ENCODE data around the gene DGCR8.

Gene DGCR8

DNA sequence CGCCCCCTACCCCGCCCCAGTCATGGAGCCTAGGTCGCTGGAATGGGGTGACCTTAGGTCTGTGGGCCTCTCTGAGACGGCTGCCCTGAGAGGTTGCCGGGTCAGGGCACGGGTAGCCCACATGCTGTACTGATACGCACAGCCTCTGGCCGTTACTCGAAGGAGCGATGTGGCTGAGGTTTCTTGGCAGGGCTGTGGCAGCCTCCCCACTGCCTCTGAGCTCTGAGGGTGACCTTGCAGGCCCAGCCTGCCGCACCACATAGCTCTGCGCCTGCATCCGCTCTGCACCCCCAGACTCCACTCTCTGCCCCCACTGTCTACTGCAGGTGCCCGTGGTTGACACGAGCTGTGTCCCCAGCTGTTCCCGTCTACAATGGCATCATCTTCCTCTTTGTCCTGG lies 58.8 kb downstream of the DGCR8 start:
- Histone ChIP-seq H3K36me3 (ENCODE audit: control insufficient read depth, insufficient read depth, low read length) (no peaks in the 10 kb centered on the region), H3K9ac (ENCODE audit: low read length) (no peak overlapping the region), H3K9me3 (ENCODE audit: control insufficient read depth, low read length) (no peaks in the 10 kb centered on the region), H3K27me3 (ENCODE audit: control insufficient read depth, insufficient read depth, low read length) (no peaks in the 10 kb centered on the region), H3K4me3 (ENCODE audit: low read length) (no peak overlapping the region), H3K4me1 (ENCODE audit: control insufficient read depth, insufficient read depth, low read length) (peaks cover 15% of the 10 kb centered on the region)

- Histone ChIP-seq H3K4me1 (ENCODE audit: control insufficient read depth, insufficient read depth, low read length) (peaks cover 13% of the 10 kb centered on the region), H3K27me3 (ENCODE audit: control insufficient read depth, insufficient read depth, low read length) (no peaks in the 10 kb centered on the region), H3K9me3 (ENCODE audit: control insufficient read depth, low read length) (no peaks in the 10 kb centered on the region), H3K9ac (ENCODE audit: low read length) (no peak overlapping the region), H3K4me3 (ENCODE audit: low read length) (no peak overlapping the region), H3K36me3 (ENCODE audit: control insufficient read depth, insufficient read depth, low read length) (no peaks in the 10 kb centered on the region)
These were observed 59.5 kb downstream of the DGCR8 start for GRCh38 chr22:20139391-20140106.

GRCh38 chr22:20140107-20140445 lies 60.0 kb downstream of the DGCR8 start:
- no peaks in the 10 kb centered on the region for H3K9me3 ChIP-seq (ENCODE audit: control insufficient read depth, low read length)
- no peak overlapping the region for H3K9ac ChIP-seq (ENCODE audit: low read length)
- no peaks in the 10 kb centered on the region for H3K36me3 ChIP-seq (ENCODE audit: control insufficient read depth, insufficient read depth, low read length)
- H3K4me1 ChIP-seq (ENCODE audit: control insufficient read depth, insufficient read depth, low read length) = peaks cover 12% of the 10 kb centered on the region
- no peaks in the 10 kb centered on the region for H3K27me3 ChIP-seq (ENCODE audit: control insufficient read depth, insufficient read depth, low read length)
- H3K4me3 ChIP-seq (ENCODE audit: low read length) = no peak overlapping the region

GRCh38 chr22:20140521-20140964 lies 60.5 kb downstream of the DGCR8 start:
- H3K4me1 ChIP-seq (ENCODE audit: control insufficient read depth, insufficient read depth, low read length) = peaks cover 8% of the 10 kb centered on the region
- no peaks in the 10 kb centered on the region for H3K27me3 ChIP-seq (ENCODE audit: control insufficient read depth, insufficient read depth, low read length)
- no peak overlapping the region for H3K9ac ChIP-seq (ENCODE audit: low read length)
- no peaks in the 10 kb centered on the region for H3K9me3 ChIP-seq (ENCODE audit: control insufficient read depth, low read length)
- H3K36me3 ChIP-seq (ENCODE audit: control insufficient read depth, insufficient read depth, low read length) = no peaks in the 10 kb centered on the region
- H3K4me3 ChIP-seq (ENCODE audit: low read length) = no peak overlapping the region

DNA sequence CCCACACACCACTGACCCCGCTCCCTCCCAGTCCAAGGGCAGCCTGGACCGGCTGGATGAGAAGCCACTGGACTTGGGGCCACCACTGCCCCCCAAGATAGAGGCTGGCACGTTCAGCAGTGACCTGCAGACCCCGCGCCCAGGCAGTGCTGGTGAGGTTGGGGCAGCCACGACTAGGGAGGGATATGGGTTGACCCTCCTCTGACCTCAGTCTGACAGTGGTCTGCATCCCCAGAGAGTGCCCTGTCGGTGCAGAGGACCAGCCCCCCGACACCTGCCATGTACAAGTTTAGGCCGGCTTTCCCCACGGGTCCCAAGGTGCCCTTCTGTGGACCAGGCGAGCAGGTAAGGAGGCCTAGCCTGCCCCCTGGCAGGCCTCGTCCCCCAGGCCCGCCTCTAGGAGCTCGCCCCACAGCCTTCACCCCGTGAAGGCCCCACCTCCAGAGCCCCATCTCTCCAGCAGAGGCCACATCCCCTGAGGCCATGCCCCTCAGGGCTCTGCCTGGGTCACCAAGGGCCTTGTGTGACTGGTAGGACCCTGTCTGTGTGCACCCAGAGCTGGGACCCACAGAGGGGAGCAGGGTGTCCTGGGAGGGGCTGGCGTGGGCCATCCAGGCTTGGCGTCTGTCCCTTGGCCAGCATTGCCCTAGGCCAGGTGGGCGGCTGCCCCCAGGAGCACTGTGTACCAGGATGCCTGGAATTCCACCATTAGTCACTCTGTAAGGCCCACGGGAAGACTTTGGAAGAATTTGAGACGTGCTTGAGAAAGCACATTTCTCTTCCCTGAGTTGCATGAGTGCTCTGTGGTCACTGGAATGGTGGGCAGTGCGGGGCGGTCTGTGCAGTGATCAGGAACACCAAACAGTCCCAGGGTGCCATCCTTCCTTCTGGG lies 61.4 kb downstream of the DGCR8 start:
- no peaks in the 10 kb centered on the region for H3K9me3 ChIP-seq (ENCODE audit: control insufficient read depth, low read length)
- no peaks in the 10 kb centered on the region for H3K27me3 ChIP-seq (ENCODE audit: control insufficient read depth, insufficient read depth, low read length)
- H3K4me1 ChIP-seq (ENCODE audit: control insufficient read depth, insufficient read depth, low read length) = peaks cover 8% of the 10 kb centered on the region
- H3K9ac ChIP-seq (ENCODE audit: low read length) = no peak overlapping the region
- H3K4me3 ChIP-seq (ENCODE audit: low read length) = no peak overlapping the region
- no peaks in the 10 kb centered on the region for H3K36me3 ChIP-seq (ENCODE audit: control insufficient read depth, insufficient read depth, low read length)

GRCh38 chr22:20142711-20143621 lies 62.9 kb downstream of the DGCR8 start:
- no peaks in the 10 kb centered on the region for H3K9me3 ChIP-seq (ENCODE audit: control insufficient read depth, low read length)
- H3K4me1 ChIP-seq (ENCODE audit: control insufficient read depth, insufficient read depth, low read length) = peaks cover under 1% of the 10 kb centered on the region
- no peaks in the 10 kb centered on the region for H3K27me3 ChIP-seq (ENCODE audit: control insufficient read depth, insufficient read depth, low read length)
- no peak overlapping the region for H3K9ac ChIP-seq (ENCODE audit: low read length)
- H3K4me3 ChIP-seq (ENCODE audit: low read length) = no peak overlapping the region
- no peaks in the 10 kb centered on the region for H3K36me3 ChIP-seq (ENCODE audit: control insufficient read depth, insufficient read depth, low read length)

- Histone ChIP-seq H3K9me3 (ENCODE audit: control insufficient read depth, low read length) (no peaks in the 10 kb centered on the region), H3K4me1 (ENCODE audit: control insufficient read depth, insufficient read depth, low read length) (no peaks in the 10 kb centered on the region), H3K4me3 (ENCODE audit: low read length) (no peak overlapping the region), H3K36me3 (ENCODE audit: control insufficient read depth, insufficient read depth, low read length) (no peaks in the 10 kb centered on the region), H3K27me3 (ENCODE audit: control insufficient read depth, insufficient read depth, low read length) (no peaks in the 10 kb centered on the region), H3K9ac (ENCODE audit: low read length) (no peak overlapping the region)
These were observed 64.0 kb downstream of the DGCR8 start for GRCh38 chr22:20143883-20144665.

GRCh38 chr22:20145206-20145831 lies 65.3 kb downstream of the DGCR8 start:
- Histone ChIP-seq H3K27me3 (ENCODE audit: control insufficient read depth, insufficient read depth, low read length) (no peaks in the 10 kb centered on the region), H3K9ac (ENCODE audit: low read length) (no peak overlapping the region), H3K4me1 (ENCODE audit: control insufficient read depth, insufficient read depth, low read length) (no peaks in the 10 kb centered on the region), H3K36me3 (ENCODE audit: control insufficient read depth, insufficient read depth, low read length) (no peaks in the 10 kb centered on the region), H3K4me3 (ENCODE audit: low read length) (no peak overlapping the region), H3K9me3 (ENCODE audit: control insufficient read depth, low read length) (no peaks in the 10 kb centered on the region)

- Histone ChIP-seq H3K36me3 (ENCODE audit: control insufficient read depth, insufficient read depth, low read length) (no peaks in the 10 kb centered on the region), H3K4me1 (ENCODE audit: control insufficient read depth, insufficient read depth, low read length) (no peaks in the 10 kb centered on the region), H3K9ac (ENCODE audit: low read length) (no peak overlapping the region), H3K27me3 (ENCODE audit: control insufficient read depth, insufficient read depth, low read length) (no peaks in the 10 kb centered on the region), H3K4me3 (ENCODE audit: low read length) (no peak overlapping the region), H3K9me3 (ENCODE audit: control insufficient read depth, low read length) (no peaks in the 10 kb centered on the region)
These were observed 65.8 kb downstream of the DGCR8 start for GRCh38 chr22:20145832-20146223.

DNA sequence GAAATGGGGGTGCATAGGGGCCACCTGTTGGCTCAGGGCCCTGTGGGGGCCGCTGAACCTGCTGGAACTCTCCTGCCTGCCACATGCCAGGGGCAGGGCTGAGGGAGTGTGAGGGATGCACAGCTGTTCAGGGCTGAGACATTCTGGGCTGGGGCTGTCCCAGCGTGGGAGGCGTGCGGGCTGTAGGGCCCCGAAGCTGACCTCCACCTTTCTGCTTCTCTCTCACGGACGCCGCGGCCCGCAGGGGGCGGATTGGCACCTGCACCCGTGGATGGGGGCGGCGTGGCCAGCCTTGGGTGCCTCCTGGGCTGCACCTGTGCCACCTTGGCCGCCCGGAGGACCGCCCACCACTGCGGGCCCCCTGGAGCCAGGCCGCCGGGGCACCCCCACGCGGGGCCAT lies 66.7 kb downstream of the DGCR8 start:
- Histone ChIP-seq H3K36me3 (ENCODE audit: control insufficient read depth, insufficient read depth, low read length) (no peaks in the 10 kb centered on the region), H3K9ac (ENCODE audit: low read length) (no peak overlapping the region), H3K4me3 (ENCODE audit: low read length) (no peak overlapping the region), H3K9me3 (ENCODE audit: control insufficient read depth, low read length) (no peaks in the 10 kb centered on the region), H3K4me1 (ENCODE audit: control insufficient read depth, insufficient read depth, low read length) (no peaks in the 10 kb centered on the region), H3K27me3 (ENCODE audit: control insufficient read depth, insufficient read depth, low read length) (no peaks in the 10 kb centered on the region)
